H9 (cell line): Measurements from ENCODE around the gene SHB. TPM values are rescaled to one million over a fixed set of nuclear protein-coding genes. Genes with fewer than 3 reads are reported as not detected.

Source experiments
- DNase-seq: peaks from one replicate; pipeline ENCODE4 v3.0.0-alpha.2; 2017
- H2AFZ ChIP-seq: one replicate; pipeline ENCODE4 v1.6.1; 2013; ENCODE audit warnings: mild to moderate bottlenecking, low read length, control low read depth, moderate library complexity
- H2AK5ac ChIP-seq: 2 replicates; pipeline ENCODE4 v1.6.1; 2013; ENCODE audit warnings: low read length, control low read depth, mixed read lengths; ENCODE audit not compliant: insufficient read length
- H2BK120ac ChIP-seq: one replicate; pipeline ENCODE4 v1.6.1; 2013; ENCODE audit warnings: low read depth, mild to moderate bottlenecking, low read length, control low read depth, inconsistent platforms; ENCODE audit not compliant: poor library complexity, severe bottlenecking
- H2BK12ac ChIP-seq: 2 replicates; pipeline ENCODE4 v1.6.1; 2013; ENCODE audit warnings: low read length, control low read depth, mixed read lengths, low read depth; ENCODE audit not compliant: insufficient read length
- H2BK15ac ChIP-seq: 2 replicates; pipeline ENCODE4 v1.6.1; 2013; ENCODE audit warnings: low read depth, low read length, control low read depth
- H2BK20ac ChIP-seq: one replicate; pipeline ENCODE4 v1.6.1; 2013; ENCODE audit warnings: low read depth, mild to moderate bottlenecking, low read length, control low read depth, inconsistent platforms; ENCODE audit not compliant: poor library complexity, severe bottlenecking
- H2BK5ac ChIP-seq: 2 replicates; pipeline ENCODE4 v1.6.1; 2013; ENCODE audit warnings: low read length, control low read depth, mixed read lengths; ENCODE audit not compliant: insufficient read length
- H3K14ac ChIP-seq: 2 replicates; pipeline ENCODE4 v1.6.1; 2013; ENCODE audit warnings: low read length, control low read depth; ENCODE audit not compliant: insufficient read depth
- H3K18ac ChIP-seq: 2 replicates; pipeline ENCODE4 v1.6.1; 2013; ENCODE audit warnings: low read depth, mild to moderate bottlenecking, mixed read lengths, low read length, control low read depth; ENCODE audit not compliant: insufficient read length
- H3K23ac ChIP-seq: 2 replicates; pipeline ENCODE4 v1.6.1; 2013; ENCODE audit warnings: low read length, control low read depth, mixed read lengths, low read depth; ENCODE audit not compliant: insufficient read length
- H3K23me2 ChIP-seq: 2 replicates; pipeline ENCODE4 v1.6.1; 2013; ENCODE audit warnings: low read depth, mild to moderate bottlenecking, mixed read lengths, low read length, control low read depth; ENCODE audit not compliant: insufficient read length, poor library complexity, severe bottlenecking
- H3K27ac ChIP-seq: 2 replicates; pipeline ENCODE4 v1.5.1; 2013; ENCODE audit warnings: low read length, control low read depth, mixed read lengths, low read depth; ENCODE audit not compliant: insufficient read length
- H3K27me3 ChIP-seq: 2 replicates; pipeline ENCODE4 v1.6.1; 2013; ENCODE audit warnings: low read length, control low read depth, inconsistent platforms; ENCODE audit not compliant: insufficient read depth
- H3K4ac ChIP-seq: 2 replicates; pipeline ENCODE4 v1.6.1; 2013; ENCODE audit warnings: low read depth, mild to moderate bottlenecking, control low read depth, inconsistent platforms, low read length, moderate library complexity
- H3K4me1 ChIP-seq: 2 replicates; pipeline ENCODE4 v1.6.1; 2013; ENCODE audit warnings: low read length, control low read depth, inconsistent platforms; ENCODE audit not compliant: insufficient read depth
- H3K4me2 ChIP-seq: 2 replicates; pipeline ENCODE4 v1.6.1; 2013; ENCODE audit warnings: low read length, control low read depth, mixed read lengths; ENCODE audit not compliant: insufficient read length, insufficient read depth
- H3K56ac ChIP-seq: 2 replicates; pipeline ENCODE4 v1.6.1; 2013; ENCODE audit warnings: low read depth, mild to moderate bottlenecking, mixed read lengths, low read length, control low read depth; ENCODE audit not compliant: insufficient read length
- H3K79me1 ChIP-seq: 2 replicates; pipeline ENCODE4 v1.6.1; 2013; ENCODE audit warnings: low read depth, mild to moderate bottlenecking, moderate library complexity, low read length, control low read depth, inconsistent platforms; ENCODE audit not compliant: insufficient read depth, poor library complexity, severe bottlenecking
- H3K79me2 ChIP-seq: 2 replicates; pipeline ENCODE4 v1.6.1; 2013; ENCODE audit warnings: low read length, control low read depth, inconsistent platforms; ENCODE audit not compliant: insufficient read depth
- H3K9ac ChIP-seq: 2 replicates; pipeline ENCODE4 v1.6.1; 2013; ENCODE audit warnings: low read length, control low read depth, mixed read lengths; ENCODE audit not compliant: insufficient read length; ENCODE audit errors: extremely low read depth
- H3K9me3 ChIP-seq: one replicate; pipeline ENCODE4 v1.6.1; 2013; ENCODE audit warnings: low read depth, low read length, inconsistent platforms; ENCODE audit not compliant: control insufficient read depth
- H3T11ph ChIP-seq: one replicate; pipeline ENCODE4 v1.6.1; 2013; ENCODE audit warnings: mild to moderate bottlenecking, low read length, control low read depth, inconsistent platforms
- H4K20me1 ChIP-seq: one replicate; pipeline ENCODE4 v1.6.1; 2013; ENCODE audit not compliant: control insufficient read depth, insufficient read length, insufficient read depth
- H4K5ac ChIP-seq: 2 replicates; pipeline ENCODE4 v1.6.1; 2013; ENCODE audit warnings: low read depth, mild to moderate bottlenecking, mixed read lengths, low read length, control low read depth; ENCODE audit not compliant: insufficient read length
- H4K8ac ChIP-seq: replicated peaks from 2 replicates; pipeline ENCODE4 v1.6.1; 2013; ENCODE audit warnings: low read length, control low read depth, mixed read lengths, low read depth; ENCODE audit not compliant: insufficient read length
- H4K91ac ChIP-seq: 2 replicates; pipeline ENCODE4 v1.6.1; 2013; ENCODE audit warnings: low read depth, mild to moderate bottlenecking, moderate library complexity, mixed read lengths, low read length, control low read depth; ENCODE audit not compliant: insufficient read length
- H3K27ac Mint-ChIP-seq, 3 experiments: 2 replicates in 2 of 3; 3 replicates in 1 of 3; pipeline ENCODE4 v1.8.0; 2020 to 2021; ENCODE audit warnings: mixed read lengths in 3 of 3, mild to moderate bottlenecking in 1 of 3, moderate library complexity in 1 of 3
- H3K27me3 Mint-ChIP-seq: 2 replicates; pipeline ENCODE4 v1.8.0; 2021; ENCODE audit warnings: low read depth, mild to moderate bottlenecking, moderate library complexity, mixed read lengths
- H3K36me3 Mint-ChIP-seq, 3 experiments: 2 replicates in 2 of 3; 3 replicates in 1 of 3; pipeline ENCODE4 v1.8.0; 2020 to 2021; ENCODE audit warnings: low read depth in 3 of 3, mixed read lengths in 3 of 3; ENCODE audit not compliant: insufficient read depth in 1 of 3
- H3K4me1 Mint-ChIP-seq, 2 experiments: 2 replicates each; pipeline ENCODE4 v1.8.0; 2020; ENCODE audit warnings: mixed read lengths in 2 of 2
- H3K4me3 Mint-ChIP-seq, 2 experiments: 2 replicates in 1 of 2; 3 replicates in 1 of 2; pipeline ENCODE4 v1.8.0; 2020 to 2021; ENCODE audit warnings: mild to moderate bottlenecking in 2 of 2, mixed read lengths in 2 of 2, moderate library complexity in 1 of 2
- H3K9me3 Mint-ChIP-seq, 2 experiments: 2 replicates in 1 of 2; 3 replicates in 1 of 2; pipeline ENCODE4 v1.8.0; 2020; ENCODE audit warnings: mild to moderate bottlenecking in 2 of 2, mixed read lengths in 2 of 2, moderate library complexity in 1 of 2
- WGBS: extraction: QIAGEN DNeasy Blood & Tissue Kit; methylation state at CpG from one replicate; pipeline ENCODE4 v1.1.7; 2013; ENCODE audit warnings: missing lambda C conversion rate, low lambda C conversion rate, mixed read lengths; ENCODE audit not compliant: insufficient read length; ENCODE audit errors: extremely low coverage; 5-methylcytosine and 5-hydroxymethylcytosine counted together
- total RNA-seq: library from RNA; stranded (reverse); gene quantifications from 2 replicates; pipeline ENCODE4 v1.2.1, GENCODE V29; 2021
- TF ChIP-seq, protein P1 (sequence below): fragments of 200-600 bp; sonication (generic); conservative IDR thresholded peaks from 3 replicates; pipeline ENCODE4 v1.8.0; 2021; ENCODE audit warnings: antibody characterized with exemption, mild to moderate bottlenecking

SHB gene
- total RNA-seq, 1 experiment from 2014 or later, result 14.6 TPM

GRCh38 chr9:37919956-37920335, 149.1 kb downstream of the SHB start:
- peaks cover 49 to 61% of the 10 kb centered on the region in 2 experiments for H3K4me1 Mint-ChIP-seq
- Histone ChIP-seq H3K4me1 (no peaks in the 10 kb centered on the region; the same call in 1 of the 2 replicates), H4K20me1 (no peaks in the 10 kb centered on the region), H3K4me2 (no peak overlapping the region), H3K56ac (no peak overlapping the region), H2BK12ac (no peak overlapping the region), H3K4ac (no peak overlapping the region), H3K27me3 (no peaks in the 10 kb centered on the region), H3K9ac (no peak overlapping the region), H2AFZ (no peak overlapping the region), H3K79me2 (no peaks in the 10 kb centered on the region), H3K23ac (no peak overlapping the region), H2BK20ac (no peak overlapping the region), H3K18ac (no peak overlapping the region), H4K91ac (no peak overlapping the region), H4K8ac (no peak overlapping the region), H3K79me1 (no peaks in the 10 kb centered on the region), H2BK15ac (no peak overlapping the region), H2BK120ac (no peak overlapping the region), H3K23me2 (no peaks in the 10 kb centered on the region), H2AK5ac (no peak overlapping the region), H4K5ac (no peak overlapping the region), H3K27ac (no peak overlapping the region), H3K14ac (no peak overlapping the region), H3T11ph (no peak overlapping the region), H3K9me3 (no peaks in the 10 kb centered on the region), H2BK5ac (no peak overlapping the region)
- H3K36me3 Mint-ChIP-seq, result peaks cover 0 to 8% (median 0%) of the 10 kb centered on the region in 3 experiments; a peak in 1 of 7 replicates
- H3K4me3 Mint-ChIP-seq, result no peak overlapping the region
- DNase-seq, result no peak
- no peaks in the 10 kb centered on the region for H3K9me3 Mint-ChIP-seq
- H3K27ac Mint-ChIP-seq, result no peak overlapping the region
- TF ChIP-seq, protein P1, sequence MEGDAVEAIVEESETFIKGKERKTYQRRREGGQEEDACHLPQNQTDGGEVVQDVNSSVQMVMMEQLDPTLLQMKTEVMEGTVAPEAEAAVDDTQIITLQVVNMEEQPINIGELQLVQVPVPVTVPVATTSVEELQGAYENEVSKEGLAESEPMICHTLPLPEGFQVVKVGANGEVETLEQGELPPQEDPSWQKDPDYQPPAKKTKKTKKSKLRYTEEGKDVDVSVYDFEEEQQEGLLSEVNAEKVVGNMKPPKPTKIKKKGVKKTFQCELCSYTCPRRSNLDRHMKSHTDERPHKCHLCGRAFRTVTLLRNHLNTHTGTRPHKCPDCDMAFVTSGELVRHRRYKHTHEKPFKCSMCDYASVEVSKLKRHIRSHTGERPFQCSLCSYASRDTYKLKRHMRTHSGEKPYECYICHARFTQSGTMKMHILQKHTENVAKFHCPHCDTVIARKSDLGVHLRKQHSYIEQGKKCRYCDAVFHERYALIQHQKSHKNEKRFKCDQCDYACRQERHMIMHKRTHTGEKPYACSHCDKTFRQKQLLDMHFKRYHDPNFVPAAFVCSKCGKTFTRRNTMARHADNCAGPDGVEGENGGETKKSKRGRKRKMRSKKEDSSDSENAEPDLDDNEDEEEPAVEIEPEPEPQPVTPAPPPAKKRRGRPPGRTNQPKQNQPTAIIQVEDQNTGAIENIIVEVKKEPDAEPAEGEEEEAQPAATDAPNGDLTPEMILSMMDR, result no peak
- WGBS, result no CpG with 5 or more reads among the region's 6 CpGs
- no peaks in the 10 kb centered on the region; the same call in 1 of the 2 replicates for H3K27me3 Mint-ChIP-seq
